Cardiac muscle cell (in vitro differentiated cells and primary cell): ENCODE measurements around the gene OR10V1. TPM values are rescaled to one million over a fixed set of nuclear protein-coding genes. Genes with fewer than 3 reads are reported as not detected.
A peak's percentile ranks its signal among the peaks of the same experiment; 100 is the strongest.

Source experiments
- DNase-seq, 2 donors: peaks; one replicate each; pipeline versions ENCODE4 v3.0.0 to v3.0.0-alpha.2; 2010 to 2017; ENCODE audit warnings: low read depth in 1 of 2, low spot score in 1 of 2
- H3K27ac ChIP-seq: fragments of 200-600 bp; sonication (generic); 2 replicates; pipeline ENCODE4 v1.5.1; 2016
- H3K27me3 ChIP-seq: fragments of 200-600 bp; sonication (generic); 2 replicates; pipeline ENCODE4 v1.6.0; 2016; ENCODE audit warnings: control low read depth
- H3K36me3 ChIP-seq: fragments of 200-600 bp; sonication (generic); 2 replicates; pipeline ENCODE4 v1.5.1; 2016; ENCODE audit warnings: control low read depth
- H3K4me1 ChIP-seq: fragments of 200-600 bp; sonication (generic); 2 replicates; pipeline ENCODE4 v1.8.1; 2017; ENCODE audit warnings: low read depth, mild to moderate bottlenecking, mixed run types
- H3K4me3 ChIP-seq: fragments of 200-600 bp; sonication (generic); 2 replicates; pipeline ENCODE4 v1.5.1; 2016; ENCODE audit warnings: mild to moderate bottlenecking
- H3K9me3 ChIP-seq: fragments of 200-600 bp; sonication (generic); 2 replicates; pipeline ENCODE4 v1.5.1; 2017; ENCODE audit warnings: low read depth, mild to moderate bottlenecking, control low read depth
- polyA plus RNA-seq: library from polyadenylated mRNA; unstranded; fragments of >200 nt; fragmentation: Nextera tagmentation; extraction: Ambion mirVana; gene quantifications from 2 replicates; pipeline ENCODE4 v1.2.1, GENCODE V29; 2016
- total RNA-seq: library from RNA; depleted of rRNA; stranded (reverse); fragments of >200 nt; gene quantifications from 2 replicates; pipeline ENCODE4 v1.2.3, GENCODE V29; 2016
- TF ChIP-seq, protein P1 (sequence below): IDR thresholded peaks from 2 replicates; pipeline ENCODE4 v1.5.1; 2012; ENCODE audit warnings: low read depth, mild to moderate bottlenecking, low read length

Gene OR10V1
- total and polyA plus RNA-seq, 2 experiments from 2014 or later = not detected

DNA sequence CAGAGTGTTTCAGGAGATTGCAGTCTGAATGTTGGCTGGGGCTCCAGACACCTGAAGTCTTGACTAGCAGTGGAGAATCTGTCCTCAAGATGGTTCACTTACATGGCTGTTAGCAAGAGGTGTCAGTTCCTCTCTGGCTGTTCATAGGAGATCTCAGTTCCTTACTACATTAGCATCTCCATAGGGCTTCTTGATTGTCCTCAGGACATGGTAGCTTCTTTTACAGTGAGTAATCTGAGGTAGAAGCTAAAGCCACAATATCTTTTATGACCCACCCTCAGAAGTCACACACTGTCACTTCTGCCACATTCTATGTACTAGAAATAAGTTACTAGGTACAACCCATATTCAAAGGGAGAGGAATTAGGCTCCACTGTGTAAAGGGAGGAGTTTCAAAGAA, 34.3 kb downstream of the OR10V1 start:
- TF ChIP-seq, protein P1, sequence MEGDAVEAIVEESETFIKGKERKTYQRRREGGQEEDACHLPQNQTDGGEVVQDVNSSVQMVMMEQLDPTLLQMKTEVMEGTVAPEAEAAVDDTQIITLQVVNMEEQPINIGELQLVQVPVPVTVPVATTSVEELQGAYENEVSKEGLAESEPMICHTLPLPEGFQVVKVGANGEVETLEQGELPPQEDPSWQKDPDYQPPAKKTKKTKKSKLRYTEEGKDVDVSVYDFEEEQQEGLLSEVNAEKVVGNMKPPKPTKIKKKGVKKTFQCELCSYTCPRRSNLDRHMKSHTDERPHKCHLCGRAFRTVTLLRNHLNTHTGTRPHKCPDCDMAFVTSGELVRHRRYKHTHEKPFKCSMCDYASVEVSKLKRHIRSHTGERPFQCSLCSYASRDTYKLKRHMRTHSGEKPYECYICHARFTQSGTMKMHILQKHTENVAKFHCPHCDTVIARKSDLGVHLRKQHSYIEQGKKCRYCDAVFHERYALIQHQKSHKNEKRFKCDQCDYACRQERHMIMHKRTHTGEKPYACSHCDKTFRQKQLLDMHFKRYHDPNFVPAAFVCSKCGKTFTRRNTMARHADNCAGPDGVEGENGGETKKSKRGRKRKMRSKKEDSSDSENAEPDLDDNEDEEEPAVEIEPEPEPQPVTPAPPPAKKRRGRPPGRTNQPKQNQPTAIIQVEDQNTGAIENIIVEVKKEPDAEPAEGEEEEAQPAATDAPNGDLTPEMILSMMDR = no peak
- H3K4me3 ChIP-seq = no peak overlapping the region
- H3K4me1 ChIP-seq = peaks cover 12% of the 10 kb centered on the region
- no peak for DNase-seq
- no peak overlapping the region for H3K27ac ChIP-seq
- no peaks in the 10 kb centered on the region for H3K27me3 ChIP-seq
- H3K9me3 ChIP-seq = no peaks in the 10 kb centered on the region
- H3K36me3 ChIP-seq = no peaks in the 10 kb centered on the region

DNA sequence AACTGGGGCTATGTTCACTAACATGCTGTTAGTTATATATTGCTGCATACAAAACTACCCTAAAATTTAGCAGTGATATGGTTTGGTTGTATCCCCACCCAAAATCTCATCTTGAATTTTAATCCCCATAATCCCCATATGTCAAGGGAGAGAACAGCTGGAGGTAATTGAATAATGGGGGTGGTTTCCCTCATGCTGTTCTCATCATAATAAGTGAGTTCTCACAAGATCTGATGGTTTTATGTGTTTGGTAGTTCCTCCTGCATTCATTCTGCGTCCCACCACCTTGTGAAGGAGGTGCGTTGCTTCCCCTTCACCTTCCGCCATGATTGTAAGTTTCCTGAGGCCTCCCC, 34.9 kb downstream of the OR10V1 start:
- no peaks in the 10 kb centered on the region for H3K27me3 ChIP-seq
- TF ChIP-seq, protein P1 = no peak
- no peak overlapping the region for H3K27ac ChIP-seq
- no peaks in the 10 kb centered on the region for H3K9me3 ChIP-seq
- H3K36me3 ChIP-seq = no peaks in the 10 kb centered on the region
- H3K4me3 ChIP-seq = no peak overlapping the region
- H3K4me1 ChIP-seq = peaks cover 12% of the 10 kb centered on the region
- no peak for DNase-seq

DNA sequence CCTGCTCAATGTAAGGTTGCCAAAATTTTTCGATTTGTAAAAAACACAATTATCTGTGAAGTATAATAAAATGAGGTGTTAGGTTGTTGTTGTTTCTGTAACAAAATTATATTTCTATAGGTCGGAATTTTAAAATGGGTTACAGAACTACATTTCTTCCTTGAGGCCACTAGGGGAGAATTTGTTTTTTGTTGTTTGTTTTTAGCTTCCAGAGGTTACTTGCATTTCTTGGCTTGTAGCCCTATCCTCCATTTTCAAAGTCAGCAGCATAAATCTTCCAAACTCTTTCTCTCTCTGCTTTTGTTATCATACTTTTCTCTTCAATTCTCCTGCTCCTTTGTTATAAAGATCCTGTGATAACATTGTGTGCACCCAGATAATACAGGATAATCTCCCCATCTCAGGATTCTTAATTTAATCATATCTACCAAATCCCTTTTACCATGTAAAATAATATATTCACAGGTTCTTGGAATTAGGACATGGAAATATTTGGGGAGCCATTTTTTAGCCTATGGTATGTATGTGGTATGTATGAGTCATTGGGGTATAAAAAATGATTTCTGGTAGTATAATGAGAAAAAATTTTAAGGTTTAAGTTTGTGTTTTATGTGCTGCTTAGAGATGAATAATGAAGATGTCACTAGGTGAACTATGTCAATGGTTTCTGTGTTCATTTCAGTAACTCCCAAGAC, 35.4 kb downstream of the OR10V1 start:
- TF ChIP-seq, protein P1 = no peak
- Histone ChIP-seq H3K4me1 (peaks cover 12% of the 10 kb centered on the region), H3K9me3 (no peaks in the 10 kb centered on the region), H3K4me3 (no peak overlapping the region), H3K27me3 (no peaks in the 10 kb centered on the region), H3K27ac (no peak overlapping the region), H3K36me3 (no peaks in the 10 kb centered on the region)
- peak in 1 of 2 donors; percentile 19 for DNase-seq

DNA sequence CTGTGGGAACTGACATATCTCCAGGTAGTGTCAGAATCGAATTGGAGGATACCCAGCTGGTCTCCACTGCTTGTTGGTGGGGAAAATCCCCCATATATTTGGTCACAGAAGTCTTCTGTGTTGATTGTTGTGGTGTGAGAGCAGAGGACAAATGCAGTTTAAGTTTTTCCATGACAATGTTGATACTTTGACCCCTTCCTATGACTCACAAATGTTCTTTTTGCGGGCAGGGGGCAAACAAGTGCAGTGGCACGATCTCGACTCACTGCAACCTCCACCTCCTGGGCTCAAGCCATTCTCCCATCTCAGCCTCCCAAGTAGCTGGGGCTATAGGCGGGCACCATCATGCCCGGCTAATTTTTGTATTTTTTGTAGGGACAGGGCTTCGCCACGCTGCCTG, 37.4 kb downstream of the OR10V1 start:
- no peak for DNase-seq
- no peak overlapping the region for H3K27ac ChIP-seq
- H3K4me1 ChIP-seq = peaks cover 6% of the 10 kb centered on the region
- H3K4me3 ChIP-seq = no peak overlapping the region
- TF ChIP-seq, protein P1 = no peak
- no peaks in the 10 kb centered on the region for H3K9me3 ChIP-seq
- no peaks in the 10 kb centered on the region for H3K36me3 ChIP-seq
- H3K27me3 ChIP-seq = no peaks in the 10 kb centered on the region

DNA sequence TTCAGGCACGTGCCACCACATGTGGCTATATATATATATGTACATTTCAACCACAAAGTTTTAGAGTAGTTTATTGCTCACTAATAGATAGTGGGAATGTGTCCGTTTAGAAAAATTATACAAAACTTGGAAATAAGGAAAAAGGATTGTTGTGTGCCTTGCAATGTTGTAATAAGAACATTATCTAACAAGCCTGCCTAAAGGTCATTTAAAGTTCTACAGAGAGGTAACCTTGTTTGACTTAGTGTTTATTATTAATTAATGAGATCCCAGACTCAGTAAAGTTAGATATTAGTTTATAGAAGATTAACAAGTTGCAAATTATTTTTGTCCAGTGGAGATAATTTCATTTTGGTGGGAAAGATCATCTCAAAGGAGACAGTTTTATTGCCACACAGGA, 39.4 kb downstream of the OR10V1 start:
- H3K4me1 ChIP-seq = no peaks in the 10 kb centered on the region
- H3K9me3 ChIP-seq = no peaks in the 10 kb centered on the region
- no peak for DNase-seq
- no peak overlapping the region for H3K27ac ChIP-seq
- TF ChIP-seq, protein P1 = no peak
- H3K27me3 ChIP-seq = no peaks in the 10 kb centered on the region
- no peaks in the 10 kb centered on the region for H3K36me3 ChIP-seq
- H3K4me3 ChIP-seq = no peak overlapping the region
